Effector memory CD8-positive, alpha-beta T cell (primary cell): ENCODE data around the gene LRCH1.

ENCODE experiments used
- ATAC-seq: fragments of 150-1000 bp; cut with Tn5 transposase; replicated peaks from 2 replicates; pipeline ENCODE4 v1.10.0; 2021; ENCODE audit warnings: mild to moderate bottlenecking, moderate library complexity
- DNase-seq, 3 experiments: peaks; one replicate each; pipeline ENCODE4 v3.0.0; 2021
- H3K27ac Mint-ChIP-seq, 2 donors: one replicate each; pipeline ENCODE4 v1.8.0; 2022; ENCODE audit warnings: mild to moderate bottlenecking in 2 of 2, mixed read lengths in 2 of 2, moderate library complexity in 2 of 2
- H3K27me3 Mint-ChIP-seq, 2 donors: one replicate each; pipeline ENCODE4 v1.8.0; 2022; ENCODE audit warnings: mixed read lengths in 2 of 2
- H3K36me3 Mint-ChIP-seq: one replicate; pipeline ENCODE4 v1.8.0; 2022; ENCODE audit warnings: mild to moderate bottlenecking, moderate library complexity, mixed read lengths; ENCODE audit not compliant: insufficient read depth
- H3K4me1 Mint-ChIP-seq, 2 donors: one replicate each; pipeline ENCODE4 v1.8.0; 2022; ENCODE audit warnings: low read depth in 2 of 2, mixed read lengths in 2 of 2
- H3K4me3 Mint-ChIP-seq, 2 donors: one replicate each; pipeline ENCODE4 v1.8.0; 2022; ENCODE audit warnings: mild to moderate bottlenecking in 2 of 2, mixed read lengths in 2 of 2, moderate library complexity in 2 of 2
- H3K9me3 Mint-ChIP-seq, 2 donors: one replicate each; pipeline ENCODE4 v1.8.0; 2022; ENCODE audit warnings: mixed read lengths in 2 of 2

LRCH1 gene

GRCh38 chr13:46559272-46559805, 6.4 kb downstream of the LRCH1 start:
- Mint-ChIP-seq H3K9me3 (no peaks in the 10 kb centered on the region), H3K27me3 (no peaks in the 10 kb centered on the region), H3K4me1 (peaks cover 33 to 37% of the 10 kb centered on the region in 2 donors), H3K36me3 (peaks cover 3% of the 10 kb centered on the region), H3K27ac (no peak overlapping the region), H3K4me3 (no peak overlapping the region)
- DNase-seq (no peak), ATAC-seq (no peak)

DNA sequence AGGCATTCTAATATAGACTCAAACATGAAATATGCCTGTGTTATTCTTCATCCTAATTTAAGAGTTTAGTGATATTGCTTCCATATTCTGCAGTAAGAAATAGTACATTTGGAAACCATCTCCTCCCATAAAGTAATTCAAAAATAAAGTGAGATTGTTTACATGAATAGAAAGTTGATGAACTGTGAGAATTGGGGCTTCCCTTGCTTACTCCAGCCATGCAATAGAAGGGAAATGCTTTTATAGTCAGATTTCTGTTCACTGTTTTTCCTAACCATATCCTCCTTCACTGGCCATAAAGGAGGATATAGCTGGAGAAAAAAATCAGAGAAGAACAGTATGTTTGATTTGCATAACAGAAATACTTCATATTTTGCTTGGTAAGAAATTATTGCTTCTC, 7.8 kb downstream of the LRCH1 start:
- Mint-ChIP-seq H3K27ac (no peak overlapping the region), H3K4me1 (peaks cover 24 to 32% of the 10 kb centered on the region in 2 donors), H3K9me3 (no peaks in the 10 kb centered on the region), H3K36me3 (no peaks in the 10 kb centered on the region), H3K27me3 (no peaks in the 10 kb centered on the region), H3K4me3 (no peak overlapping the region)
- ATAC-seq (no peak), DNase-seq (no peak)

DNA sequence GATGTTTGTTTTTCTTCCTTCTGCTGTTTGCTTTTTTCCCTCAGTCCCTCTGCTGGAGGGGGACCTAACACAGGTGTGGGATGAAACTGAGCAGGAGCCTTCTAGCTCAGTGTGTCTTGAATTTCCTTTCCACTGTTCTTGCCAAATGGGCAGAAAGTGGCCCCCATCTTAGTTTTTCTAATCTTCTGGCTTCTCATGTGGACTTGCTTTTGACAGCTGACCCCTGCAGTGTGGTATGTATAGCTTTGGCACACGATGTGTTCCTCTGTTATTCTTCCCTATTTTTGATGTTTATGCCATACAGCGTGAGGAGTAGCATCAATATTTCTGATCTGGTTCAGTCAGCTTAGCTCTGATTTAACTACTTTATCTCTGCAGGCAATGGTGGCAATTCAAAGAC, 8.3 kb downstream of the LRCH1 start:
- no peak for DNase-seq
- Mint-ChIP-seq H3K27me3 (no peaks in the 10 kb centered on the region), H3K4me1 (peaks cover 24 to 29% of the 10 kb centered on the region in 2 donors), H3K9me3 (no peaks in the 10 kb centered on the region), H3K4me3 (no peak overlapping the region), H3K36me3 (no peaks in the 10 kb centered on the region), H3K27ac (no peak overlapping the region)
- no peak for ATAC-seq

DNA sequence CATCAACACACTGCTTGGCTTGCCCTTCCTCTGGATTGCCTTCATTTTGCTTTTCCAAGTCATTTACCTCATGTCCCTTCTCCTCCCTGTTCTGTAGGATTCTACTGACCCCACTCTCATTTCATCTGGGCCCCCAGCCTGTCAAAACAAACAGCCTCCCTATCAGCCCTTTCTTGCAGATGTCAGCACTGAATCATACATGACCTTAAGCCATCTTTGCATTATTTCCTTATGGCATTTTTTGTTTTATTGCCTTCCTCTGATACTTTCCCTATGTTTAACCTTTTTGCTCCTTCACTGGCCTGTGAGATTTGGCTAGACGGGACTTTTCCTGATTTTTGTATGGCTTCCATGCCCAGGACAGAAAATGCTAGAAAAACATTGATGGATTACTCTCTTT, 8.7 kb downstream of the LRCH1 start:
- H3K36me3 Mint-ChIP-seq, result no peaks in the 10 kb centered on the region
- DNase-seq, result no peak
- no peak overlapping the region for H3K27ac Mint-ChIP-seq
- H3K9me3 Mint-ChIP-seq, result no peaks in the 10 kb centered on the region
- H3K4me1 Mint-ChIP-seq, result peaks cover 22 to 29% of the 10 kb centered on the region in 2 donors
- no peak overlapping the region for H3K4me3 Mint-ChIP-seq
- no peak for ATAC-seq
- no peaks in the 10 kb centered on the region for H3K27me3 Mint-ChIP-seq

DNA sequence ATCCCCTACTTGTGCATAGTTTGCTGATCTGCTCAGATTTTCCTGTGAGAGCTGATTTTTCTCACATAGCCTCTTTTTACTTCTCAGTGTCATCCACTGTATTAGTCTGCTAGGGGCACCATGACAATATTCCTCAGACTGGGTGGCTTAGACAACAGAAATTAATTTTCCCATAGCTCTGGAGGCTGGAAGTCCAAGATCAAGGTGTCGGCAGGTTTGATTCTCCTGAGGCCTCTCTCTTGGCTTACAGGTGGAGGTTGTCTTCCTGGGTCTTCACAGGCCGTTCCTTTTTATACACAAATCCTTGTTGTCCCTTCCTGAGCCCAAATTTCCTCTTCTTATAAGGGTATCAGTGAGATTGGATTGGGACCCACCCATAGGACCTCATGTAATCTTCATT, 9.2 kb downstream of the LRCH1 start:
- Mint-ChIP-seq H3K27me3 (no peaks in the 10 kb centered on the region), H3K4me1 (peaks cover 19 to 26% of the 10 kb centered on the region in 2 donors), H3K9me3 (no peaks in the 10 kb centered on the region), H3K4me3 (no peak overlapping the region), H3K27ac (no peak overlapping the region), H3K36me3 (no peaks in the 10 kb centered on the region)
- DNase-seq (no peak), ATAC-seq (no peak)

DNA sequence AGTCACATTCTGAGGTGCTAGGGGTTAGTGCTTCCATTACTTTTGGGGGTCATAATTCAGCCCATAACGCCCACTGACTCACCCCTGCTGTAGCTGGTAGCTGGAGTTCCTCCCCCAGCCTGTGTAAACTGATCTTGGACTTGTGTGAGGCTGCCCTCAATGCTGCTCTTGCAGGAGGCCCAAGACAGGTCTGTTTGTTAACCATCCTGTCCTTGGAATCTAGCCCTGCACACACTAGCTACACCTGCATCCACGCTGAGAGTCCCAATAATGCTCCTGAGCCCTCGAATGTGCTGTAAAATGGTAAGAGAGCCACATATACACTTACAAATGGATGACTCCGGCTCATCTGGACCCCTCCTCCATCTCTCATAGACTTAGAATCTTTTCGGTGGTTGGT, 9.6 kb downstream of the LRCH1 start:
- no peak overlapping the region for H3K27ac Mint-ChIP-seq
- H3K4me1 Mint-ChIP-seq, result peaks cover 20 to 30% of the 10 kb centered on the region in 2 donors
- H3K4me3 Mint-ChIP-seq, result no peak overlapping the region
- DNase-seq (no peak), ATAC-seq (no peak)
- no peaks in the 10 kb centered on the region for H3K27me3 Mint-ChIP-seq
- no peaks in the 10 kb centered on the region for H3K36me3 Mint-ChIP-seq
- H3K9me3 Mint-ChIP-seq, result no peaks in the 10 kb centered on the region

- Mint-ChIP-seq H3K4me1 (peaks cover 30 to 48% of the 10 kb centered on the region in 2 donors), H3K27me3 (no peaks in the 10 kb centered on the region), H3K36me3 (no peaks in the 10 kb centered on the region), H3K9me3 (no peaks in the 10 kb centered on the region), H3K27ac (peak overlapping the region in 1 of 2 donors; percentile 64), H3K4me3 (no peak overlapping the region)
- ATAC-seq (no peak), DNase-seq (no peak)
Observed at GRCh38 chr13:46565808-46566750, 13.1 kb downstream of the LRCH1 start.

- DNase-seq (no peak), ATAC-seq (no peak)
- Mint-ChIP-seq H3K9me3 (no peaks in the 10 kb centered on the region), H3K4me1 (peaks cover 33 to 59% of the 10 kb centered on the region in 2 donors), H3K36me3 (no peaks in the 10 kb centered on the region), H3K27me3 (no peaks in the 10 kb centered on the region), H3K4me3 (no peak overlapping the region), H3K27ac (peak overlapping the region in 1 of 2 donors; percentile 67)
Observed at GRCh38 chr13:46567671-46568070, 14.7 kb downstream of the LRCH1 start.

DNA sequence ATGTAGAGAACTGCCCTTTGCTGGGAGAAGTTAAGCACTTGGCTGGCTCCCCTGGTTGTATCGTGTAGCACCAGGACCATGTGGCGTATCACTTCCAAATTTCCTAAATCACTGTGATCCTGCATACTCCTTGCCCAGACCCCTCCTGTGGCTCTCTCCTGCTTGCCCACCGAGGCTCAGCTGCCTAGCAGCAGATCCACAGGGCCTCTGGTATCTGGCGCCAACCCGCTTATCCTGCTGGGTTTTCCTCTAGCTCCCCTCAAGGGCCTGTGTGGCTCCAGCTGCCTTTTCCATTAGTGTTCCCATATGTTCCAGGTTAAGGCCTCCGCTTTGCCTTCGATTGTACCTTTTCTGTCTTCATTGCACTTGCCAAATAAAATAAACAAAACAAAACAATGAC, 16.5 kb downstream of the LRCH1 start:
- Mint-ChIP-seq H3K4me1 (peaks cover 34 to 61% of the 10 kb centered on the region in 2 donors), H3K27ac (peak overlapping the region in 1 of 2 donors; percentile 73), H3K4me3 (no peak overlapping the region), H3K9me3 (no peaks in the 10 kb centered on the region), H3K27me3 (no peaks in the 10 kb centered on the region), H3K36me3 (no peaks in the 10 kb centered on the region)
- DNase-seq (no peak), ATAC-seq (no peak)

GRCh38 chr13:46570273-46570672, 17.3 kb downstream of the LRCH1 start:
- Mint-ChIP-seq H3K27me3 (no peaks in the 10 kb centered on the region), H3K36me3 (no peaks in the 10 kb centered on the region), H3K4me1 (peaks cover 30 to 54% of the 10 kb centered on the region in 2 donors), H3K4me3 (no peak overlapping the region), H3K27ac (peak overlapping the region in 1 of 2 donors; percentile 73), H3K9me3 (no peaks in the 10 kb centered on the region)
- ATAC-seq, result no peak
- DNase-seq, result no peak

- DNase-seq (no peak), ATAC-seq (no peak)
- peaks cover 29 to 56% of the 10 kb centered on the region in 2 donors for H3K4me1 Mint-ChIP-seq
- H3K27me3 Mint-ChIP-seq, result no peaks in the 10 kb centered on the region
- no peaks in the 10 kb centered on the region for H3K36me3 Mint-ChIP-seq
- no peaks in the 10 kb centered on the region for H3K9me3 Mint-ChIP-seq
- H3K4me3 Mint-ChIP-seq, result no peak overlapping the region
- H3K27ac Mint-ChIP-seq, result no peak overlapping the region
Observed at GRCh38 chr13:46571189-46571908, 18.4 kb downstream of the LRCH1 start.

DNA sequence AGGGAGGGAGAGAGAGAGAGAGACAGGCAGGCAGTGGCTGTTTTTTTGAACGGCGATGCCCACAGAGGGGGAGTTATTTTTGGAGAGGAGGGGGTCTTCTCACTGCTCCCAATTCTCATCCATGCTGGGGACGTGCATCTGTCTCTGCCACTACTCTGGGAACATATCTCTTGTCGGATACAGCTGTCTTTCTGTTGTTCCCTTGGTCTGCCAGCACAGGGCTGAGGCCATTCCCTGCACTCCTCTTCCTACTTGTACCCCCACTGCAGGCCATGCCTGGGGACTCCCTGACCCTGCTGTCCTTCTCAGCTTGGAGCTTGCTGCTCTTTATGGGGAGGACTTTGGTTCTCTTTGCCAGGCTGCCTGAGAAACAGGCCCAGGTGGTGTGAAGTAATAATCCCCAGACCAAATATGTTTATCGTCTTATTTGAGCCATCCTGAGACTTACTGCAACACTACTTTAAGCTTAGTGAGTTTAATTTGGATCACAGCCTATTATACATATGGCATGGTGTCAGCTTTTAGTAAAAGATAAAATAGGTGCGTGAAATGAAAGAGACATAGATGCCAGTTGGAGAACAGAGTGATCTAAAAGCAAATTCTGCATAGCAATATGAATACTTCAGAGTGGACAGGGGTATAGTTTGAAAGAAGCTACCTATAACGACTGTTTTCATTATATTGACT, 19.1 kb downstream of the LRCH1 start:
- H3K4me3 Mint-ChIP-seq, result no peak overlapping the region
- H3K36me3 Mint-ChIP-seq, result peaks cover 2% of the 10 kb centered on the region
- no peak overlapping the region for H3K27ac Mint-ChIP-seq
- no peaks in the 10 kb centered on the region for H3K9me3 Mint-ChIP-seq
- no peaks in the 10 kb centered on the region for H3K27me3 Mint-ChIP-seq
- ATAC-seq (no peak), DNase-seq (no peak)
- peaks cover 28 to 53% of the 10 kb centered on the region in 2 donors for H3K4me1 Mint-ChIP-seq

DNA sequence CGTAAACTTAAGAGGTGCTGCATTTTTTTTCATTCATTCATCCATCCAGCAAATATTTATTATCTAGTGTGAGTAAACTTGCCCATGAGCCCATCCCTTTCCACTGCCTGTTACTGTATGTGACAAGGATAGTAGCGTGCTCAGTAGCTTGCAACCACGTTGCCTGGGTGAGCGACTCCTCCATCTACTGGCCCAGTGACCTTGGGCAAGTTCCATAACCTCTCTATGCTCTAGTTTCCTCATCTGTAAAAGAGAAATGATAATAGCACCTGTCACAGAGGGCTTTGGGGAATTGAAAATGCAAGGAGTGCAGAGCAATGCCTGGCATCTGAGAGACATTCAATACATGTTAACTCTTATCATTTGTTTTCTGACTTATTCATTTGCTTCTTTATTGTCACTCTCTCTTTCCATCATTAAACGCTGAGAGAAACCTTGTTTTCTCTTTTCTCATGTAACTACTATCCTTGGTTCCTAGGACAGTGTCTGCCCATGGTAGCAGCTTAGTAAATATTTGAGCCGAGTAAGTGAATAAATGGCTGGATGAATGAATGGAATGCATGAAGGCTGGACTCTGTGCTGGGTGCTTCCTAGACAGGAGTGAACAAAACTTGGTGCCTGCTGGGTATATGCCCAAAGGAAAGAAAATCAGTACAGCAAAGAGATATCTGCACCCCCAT, 19.9 kb downstream of the LRCH1 start:
- peaks cover 2% of the 10 kb centered on the region for H3K36me3 Mint-ChIP-seq
- H3K4me3 Mint-ChIP-seq, result no peak overlapping the region
- H3K9me3 Mint-ChIP-seq, result no peaks in the 10 kb centered on the region
- H3K27ac Mint-ChIP-seq, result no peak overlapping the region
- ATAC-seq (no peak), DNase-seq (no peak)
- H3K4me1 Mint-ChIP-seq, result peaks cover 28 to 51% of the 10 kb centered on the region in 2 donors
- H3K27me3 Mint-ChIP-seq, result no peaks in the 10 kb centered on the region
